GM21576 (cell line): Measurements from ENCODE around the gene TYMS.

Experiments
- ATAC-seq: cut with Tn5 transposase; IDR thresholded peaks from one replicate; pipeline ENCODE4 v1.9.1; 2021; ENCODE audit warnings: mild to moderate bottlenecking, moderate library complexity; ENCODE audit not compliant: unreplicated experiment

The TYMS gene

GRCh38 chr18:710418-711300 is 53.2 kb downstream of the TYMS start:
- no peak for ATAC-seq

- no peak for ATAC-seq
Observed at GRCh38 chr18:711310-711656, 53.8 kb downstream of the TYMS start.

- ATAC-seq = peak; percentile 67
Observed at GRCh38 chr18:711657-712400, 54.4 kb downstream of the TYMS start.

GRCh38 chr18:712401-713134 is 55.1 kb downstream of the TYMS start, which contains the start of gene ENOSF1:
ENOSF1 (minus strand) TSS chr18:712630; CDS start chr18:712587, 43 bp downstream.
- peak; percentile 82 for ATAC-seq

GRCh38 chr18:713135-713490 is 55.7 kb downstream of the TYMS start:
- no peak for ATAC-seq

GRCh38 chr18:715626-716025 is 58.2 kb downstream of the TYMS start:
- ATAC-seq = no peak

GRCh38 chr18:717003-717402 is 59.5 kb downstream of the TYMS start:
- ATAC-seq = no peak
